Measurements from ENCODE around the gene PCSK1.
"Not testable (repeated sequence)": the region's sequence is repeated elsewhere in the genome, so short reads cannot be mapped to it uniquely, and the experiment has no call there.

PCSK1 gene

GRCh38 chr5:96367337-96367736 lies 65.7 kb downstream of the PCSK1 start:
- DNase-seq: not testable (repeated sequence)

- DNase-seq: no peak
Observed at GRCh38 chr5:96354237-96354636, 78.8 kb downstream of the PCSK1 start.

- DNase-seq: no peak
Observed at GRCh38 chr5:96353220-96353619, 79.8 kb downstream of the PCSK1 start.

- no peak for DNase-seq
Observed at GRCh38 chr5:96350678-96351077, 82.4 kb downstream of the PCSK1 start.

- no peak for DNase-seq
Observed at GRCh38 chr5:96348536-96348935, 84.5 kb downstream of the PCSK1 start.

GRCh38 chr5:96347502-96348292 lies 85.4 kb downstream of the PCSK1 start:
- no peak for DNase-seq

GRCh38 chr5:96344678-96345577 lies 88.1 kb downstream of the PCSK1 start:
- DNase-seq: no peak

GRCh38 chr5:96343094-96343493 lies 90.0 kb downstream of the PCSK1 start:
- DNase-seq: no peak

- DNase-seq: no peak
Observed at GRCh38 chr5:96342581-96342980, 90.5 kb downstream of the PCSK1 start.

Measured in GOT3 (cell line).